HL-60/S4 treated with phorbol 12-myristate 13-acetate at 8.2 ng/mL for 4 days and 3 days (cell line): ENCODE measurements around the gene IL17C.

ENCODE experiments used
- in situ Hi-C: fragments of 300-500 bp; cut with MboI; formaldehyde crosslinking; loops from 2 replicates; pipeline ENCODE4 v1.15.0; 2022; ENCODE audit warnings: low sequenced_read_pairs

The IL17C gene

DNA sequence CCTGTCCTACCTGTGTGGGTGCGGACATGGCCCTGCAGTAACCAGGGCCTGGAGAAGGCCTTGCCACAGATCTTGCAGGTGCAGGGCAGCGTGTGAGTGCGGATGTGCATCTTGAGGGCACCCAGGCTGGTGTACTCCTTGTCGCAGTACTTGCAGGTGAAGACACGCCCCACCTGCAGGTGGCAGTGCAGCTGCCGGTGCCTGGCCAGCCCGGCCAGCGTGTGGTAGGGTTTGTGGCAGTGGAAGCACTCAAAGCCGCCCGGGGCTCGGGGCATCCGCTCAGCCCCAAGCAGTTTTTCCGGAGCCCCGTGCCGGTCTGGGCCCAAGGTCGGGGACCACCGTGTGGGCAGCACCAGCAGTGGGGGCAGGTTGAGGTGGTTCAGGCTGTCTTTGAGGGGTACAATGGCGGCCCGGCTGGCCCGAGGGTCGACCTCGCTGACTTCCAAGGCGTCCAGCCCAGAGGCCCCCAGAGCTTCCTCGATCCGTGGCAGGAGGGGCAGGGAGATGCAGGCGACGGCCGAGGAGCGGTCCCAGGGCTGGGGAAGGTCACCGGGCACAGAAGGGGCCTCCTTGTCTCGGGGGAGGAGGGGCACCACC lies 42.8 kb downstream of the IL17C start:
- in situ Hi-C loops, result no loop called here

DNA sequence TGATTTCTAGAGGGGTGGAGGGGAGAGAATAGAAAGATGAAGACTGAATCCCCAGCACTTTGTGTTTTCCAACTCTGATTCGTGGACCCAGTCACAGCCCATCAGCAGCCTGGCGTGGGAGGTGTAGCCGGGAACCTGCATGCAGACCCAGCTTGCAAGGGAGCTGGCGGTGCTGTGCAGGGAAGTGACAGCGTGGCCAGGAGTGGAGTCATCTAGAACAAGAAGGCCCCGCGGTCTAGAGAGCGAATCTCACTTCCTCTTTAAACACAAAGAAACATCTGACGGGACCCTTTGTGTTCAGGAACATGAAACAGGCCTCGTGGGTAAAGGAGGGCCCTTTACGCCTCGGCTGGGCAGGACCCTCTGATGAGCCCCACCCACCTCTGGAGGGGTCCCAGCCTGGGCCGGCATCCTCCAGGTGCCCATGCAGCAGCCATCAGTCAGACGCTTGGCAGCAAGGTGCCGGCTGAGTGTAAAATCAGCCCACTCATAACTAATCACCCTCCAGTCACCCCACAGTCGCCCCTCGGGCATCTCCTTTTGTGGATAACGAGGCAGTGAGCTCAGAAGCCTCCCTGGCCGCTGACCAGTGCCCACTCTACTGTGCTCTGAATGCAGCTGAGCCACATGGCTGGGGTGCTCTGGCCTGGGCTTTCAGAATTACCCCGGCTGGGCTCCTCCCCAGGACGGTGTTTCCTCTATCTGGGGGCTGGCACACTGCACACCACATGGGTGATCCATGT lies 43.5 kb downstream of the IL17C start:
- in situ Hi-C loops, result no loop called here

DNA sequence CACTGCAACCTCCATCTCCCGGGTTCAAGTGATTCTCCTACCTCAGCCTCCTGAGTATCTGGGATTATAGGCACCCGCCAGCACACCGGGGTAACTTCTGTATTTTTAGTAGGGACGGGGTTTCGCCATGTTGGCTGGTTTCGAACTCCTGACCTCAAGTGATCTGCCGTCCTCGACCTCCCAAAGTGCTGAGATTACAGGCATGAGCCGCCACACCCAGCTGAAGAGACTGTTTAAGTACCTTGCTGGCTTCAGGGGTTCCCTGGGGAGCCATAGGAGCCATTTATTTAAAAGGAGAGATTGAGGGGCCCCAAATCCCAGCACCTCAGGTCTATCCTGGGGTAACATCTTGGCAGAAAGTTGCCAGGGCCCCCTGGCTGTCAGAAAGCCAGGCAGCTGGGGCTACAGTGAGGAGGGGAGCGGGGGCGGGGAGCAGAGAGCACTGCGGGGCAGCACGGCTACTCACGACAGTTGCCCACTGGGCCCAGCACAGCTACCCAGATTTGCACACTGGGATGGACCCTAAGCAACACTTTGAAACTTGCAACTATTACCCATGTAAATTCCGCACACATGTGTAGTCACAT lies 46.3 kb downstream of the IL17C start:
- in situ Hi-C loops, result no loop called here

DNA sequence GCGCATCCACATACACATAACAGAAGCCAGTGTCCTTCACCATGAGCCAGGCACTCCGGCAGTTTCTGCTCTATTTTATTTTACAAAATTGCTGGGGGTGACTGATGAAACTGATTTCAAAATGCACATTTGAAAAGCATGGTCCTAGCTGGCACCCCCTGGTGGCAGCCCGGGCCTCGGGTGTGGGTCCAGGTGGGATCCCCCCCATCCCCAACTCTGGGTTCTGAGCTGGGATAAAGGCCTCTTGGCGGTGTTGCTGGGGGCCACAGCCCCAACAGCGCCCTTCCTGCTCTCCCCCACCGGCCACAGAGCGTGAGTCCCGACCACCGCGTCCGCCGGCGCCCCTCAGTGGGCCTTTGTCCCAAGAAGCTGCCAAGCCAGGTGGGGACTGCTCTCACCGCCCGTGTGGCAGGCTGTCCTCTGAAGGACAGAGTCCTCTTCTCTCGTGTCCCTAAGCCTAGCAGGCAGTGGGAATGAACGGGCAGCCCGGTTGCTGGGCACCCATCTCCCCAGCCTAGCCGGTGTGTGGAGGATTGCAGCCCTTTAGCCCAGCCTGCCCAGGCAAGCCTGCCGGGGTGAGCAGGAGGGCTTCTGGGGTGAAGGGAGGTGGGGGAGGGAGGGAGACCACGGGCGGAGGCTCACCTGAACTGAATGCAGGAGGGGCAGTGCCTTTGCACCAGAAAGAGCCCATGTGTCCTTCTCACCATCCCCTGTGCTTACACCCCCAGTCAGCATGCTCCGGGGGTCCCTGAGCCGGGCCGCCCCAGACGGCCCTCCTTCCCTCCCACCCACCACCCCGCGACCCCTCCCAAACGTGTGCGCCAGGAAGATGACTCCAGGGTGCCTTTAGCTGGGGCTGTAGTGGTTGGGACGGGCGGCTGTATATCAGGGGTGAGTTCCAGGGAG lies 47.0 kb downstream of the IL17C start:
- in situ Hi-C loops, result no loop called here

DNA sequence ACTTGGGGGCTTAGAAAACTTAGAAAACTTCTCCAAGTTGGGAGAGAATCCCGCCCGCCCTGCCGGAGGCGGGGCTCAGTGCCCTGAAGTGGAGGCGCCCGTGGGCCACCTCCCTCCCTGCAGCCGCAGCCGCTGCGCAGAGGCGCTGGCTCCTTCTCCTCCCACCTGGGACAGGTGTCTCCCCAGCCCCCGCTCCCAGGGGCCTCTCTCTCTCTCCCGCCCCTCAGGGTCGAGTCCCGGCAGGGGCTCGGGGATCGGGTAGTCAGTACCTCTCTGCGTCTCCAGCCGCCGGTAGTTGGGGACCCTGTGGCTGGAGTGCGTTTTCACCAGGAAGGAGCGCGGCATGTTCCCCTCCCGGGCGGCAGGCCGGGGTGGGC lies 47.7 kb downstream of the IL17C start:
- in situ Hi-C loops, result no loop called here

DNA sequence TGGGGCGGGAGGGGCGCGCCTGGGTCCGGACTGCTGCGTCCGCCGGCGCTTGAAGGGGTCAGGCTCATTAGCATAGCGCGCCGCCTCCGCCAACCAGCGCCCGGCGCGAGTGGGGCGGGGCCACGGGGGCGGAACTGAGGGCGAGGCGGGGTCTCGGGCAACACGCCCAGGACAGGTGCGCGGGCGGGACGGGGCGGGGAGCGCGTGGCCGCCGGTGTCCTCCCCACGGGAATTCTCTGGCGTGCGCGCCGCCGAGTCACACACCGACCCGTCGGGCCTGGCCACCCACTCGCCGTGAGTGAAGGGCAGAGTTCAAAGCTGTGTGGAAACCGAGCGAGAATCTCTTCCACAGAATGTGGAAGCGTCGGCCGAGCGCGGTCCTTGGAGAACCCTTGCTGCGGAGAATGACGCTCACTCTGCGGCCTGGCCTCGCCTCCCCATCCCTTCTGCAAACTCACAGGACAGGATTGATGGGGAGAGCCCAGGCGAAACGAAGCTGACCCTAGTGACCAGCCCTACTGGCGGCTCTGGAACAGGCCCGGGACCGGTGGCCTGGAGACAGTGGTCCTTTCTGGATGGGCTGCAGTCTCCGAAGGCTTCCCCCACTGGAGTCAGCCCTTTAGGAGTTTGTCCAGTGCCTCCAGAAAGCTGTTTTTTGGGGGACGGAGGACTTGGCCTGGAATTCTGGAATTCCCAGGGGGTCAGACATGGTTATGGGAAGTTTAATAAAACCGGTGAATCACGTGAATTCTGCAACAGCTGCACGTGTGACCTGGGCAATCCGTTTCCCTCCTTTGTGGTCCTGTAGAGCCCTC lies 48.3 kb downstream of the IL17C start, which contains the start of gene SNAI3:
SNAI3 (minus strand) TSS at position 69 of the 815 bp plus-strand sequence. CDS start 101 bp downstream, outside the sequence.
- in situ Hi-C loops, result no loop called here

DNA sequence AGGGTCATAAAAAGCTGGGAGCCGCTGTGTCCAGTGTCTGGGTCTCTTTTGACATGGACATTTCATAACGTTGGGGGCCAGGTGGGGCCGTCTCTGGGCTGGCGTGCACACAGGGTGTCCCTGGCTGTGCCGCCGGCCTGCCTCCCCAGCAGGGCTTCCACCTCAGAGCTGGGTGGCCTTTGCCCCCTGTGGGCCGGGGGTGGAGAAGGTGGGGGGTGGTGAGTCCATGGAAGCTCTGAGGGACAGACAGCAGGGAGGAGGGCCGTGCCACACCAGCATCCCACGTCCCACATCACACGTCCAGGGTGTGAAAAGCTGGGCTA lies 48.8 kb downstream of the IL17C start:
- in situ Hi-C loops, result no loop called here

DNA sequence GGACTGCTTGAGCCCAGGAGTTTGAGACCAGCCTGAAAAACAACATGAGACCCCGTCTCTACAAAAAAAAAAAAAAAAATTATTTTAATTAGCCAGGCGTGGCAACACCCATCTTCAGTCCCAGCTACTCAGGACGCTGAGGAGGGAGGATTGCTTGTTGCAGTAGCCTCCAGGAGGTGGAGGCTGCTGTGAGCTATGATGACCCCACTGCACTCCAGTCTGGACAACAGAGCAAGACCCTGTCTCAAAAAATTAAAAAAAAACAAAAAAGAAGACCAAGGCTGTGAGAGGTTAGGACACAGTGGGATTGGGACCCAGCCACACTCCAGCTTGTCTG lies 49.3 kb downstream of the IL17C start:
- in situ Hi-C loops, result no loop called here

DNA sequence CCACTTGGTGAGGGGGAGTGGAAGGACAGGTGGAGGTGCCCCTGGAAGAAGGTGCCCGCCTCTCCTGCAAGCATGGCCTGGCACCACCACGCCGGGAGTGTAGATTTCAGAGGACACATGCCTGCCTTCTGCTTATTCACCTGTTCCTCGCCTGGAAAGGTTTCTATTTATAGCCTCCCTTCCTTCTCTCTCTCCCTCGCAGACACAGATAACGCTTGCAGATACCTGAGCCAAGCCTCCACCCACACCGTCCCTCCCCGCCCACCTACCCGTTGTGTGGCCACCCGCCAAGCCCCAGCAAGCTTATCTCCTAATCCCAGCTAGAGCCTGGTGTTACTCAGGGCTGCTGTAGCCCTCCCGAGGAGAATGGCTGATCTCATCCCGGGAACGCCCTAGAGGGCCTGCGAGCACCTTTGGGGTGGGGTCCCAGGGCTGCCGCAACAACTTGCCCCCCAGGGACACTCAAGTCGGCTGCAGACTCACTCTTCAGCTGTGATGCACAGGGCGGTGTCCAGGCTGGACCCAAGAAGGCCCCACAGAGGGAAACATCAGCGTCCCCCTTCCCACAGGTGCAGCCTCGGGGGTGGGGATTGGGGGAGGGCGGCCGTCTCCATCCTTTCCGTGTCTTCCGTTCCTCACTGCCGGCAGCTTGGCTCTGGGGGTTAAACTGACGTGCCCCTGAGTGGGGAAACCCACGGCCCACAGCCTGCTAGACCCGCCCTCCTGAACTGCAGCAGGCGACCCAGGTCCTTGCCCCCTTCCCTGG lies 49.8 kb downstream of the IL17C start:
- in situ Hi-C loops, result no loop called here
